Measurements from ENCODE around the gene DDO.

DDO gene

DNA sequence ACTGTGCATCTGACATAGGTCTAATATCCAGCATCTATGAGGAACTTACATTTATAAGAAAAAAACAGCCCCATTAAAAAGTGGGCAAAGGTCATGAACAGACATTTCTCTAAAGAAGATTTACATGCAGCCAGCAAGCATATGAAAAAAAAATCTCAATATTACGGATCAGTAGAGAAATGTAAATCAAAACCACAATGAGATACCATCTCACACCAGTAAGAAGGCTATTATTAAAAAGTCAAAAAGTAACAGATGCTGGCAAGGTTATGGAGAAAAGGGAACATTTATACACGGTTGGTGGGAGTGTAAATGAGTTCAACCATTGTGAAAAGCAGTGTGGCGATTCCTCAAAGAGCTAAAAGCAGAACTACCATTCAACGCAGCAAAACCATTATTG, 70.3 kb downstream of the DDO start:
- no peak for DNase-seq (ENCODE audit: extremely low read depth, low read depth)
- TF ChIP-seq, protein P1, sequence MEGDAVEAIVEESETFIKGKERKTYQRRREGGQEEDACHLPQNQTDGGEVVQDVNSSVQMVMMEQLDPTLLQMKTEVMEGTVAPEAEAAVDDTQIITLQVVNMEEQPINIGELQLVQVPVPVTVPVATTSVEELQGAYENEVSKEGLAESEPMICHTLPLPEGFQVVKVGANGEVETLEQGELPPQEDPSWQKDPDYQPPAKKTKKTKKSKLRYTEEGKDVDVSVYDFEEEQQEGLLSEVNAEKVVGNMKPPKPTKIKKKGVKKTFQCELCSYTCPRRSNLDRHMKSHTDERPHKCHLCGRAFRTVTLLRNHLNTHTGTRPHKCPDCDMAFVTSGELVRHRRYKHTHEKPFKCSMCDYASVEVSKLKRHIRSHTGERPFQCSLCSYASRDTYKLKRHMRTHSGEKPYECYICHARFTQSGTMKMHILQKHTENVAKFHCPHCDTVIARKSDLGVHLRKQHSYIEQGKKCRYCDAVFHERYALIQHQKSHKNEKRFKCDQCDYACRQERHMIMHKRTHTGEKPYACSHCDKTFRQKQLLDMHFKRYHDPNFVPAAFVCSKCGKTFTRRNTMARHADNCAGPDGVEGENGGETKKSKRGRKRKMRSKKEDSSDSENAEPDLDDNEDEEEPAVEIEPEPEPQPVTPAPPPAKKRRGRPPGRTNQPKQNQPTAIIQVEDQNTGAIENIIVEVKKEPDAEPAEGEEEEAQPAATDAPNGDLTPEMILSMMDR (IDR thresholded peaks at IDR 0.05; ENCODE audit: low read depth, low read length, missing control alignments) = no peak
- H3K4me3 ChIP-seq (replicated peaks; ENCODE audit: low read depth, low read length) = no peak overlapping the region

DNA sequence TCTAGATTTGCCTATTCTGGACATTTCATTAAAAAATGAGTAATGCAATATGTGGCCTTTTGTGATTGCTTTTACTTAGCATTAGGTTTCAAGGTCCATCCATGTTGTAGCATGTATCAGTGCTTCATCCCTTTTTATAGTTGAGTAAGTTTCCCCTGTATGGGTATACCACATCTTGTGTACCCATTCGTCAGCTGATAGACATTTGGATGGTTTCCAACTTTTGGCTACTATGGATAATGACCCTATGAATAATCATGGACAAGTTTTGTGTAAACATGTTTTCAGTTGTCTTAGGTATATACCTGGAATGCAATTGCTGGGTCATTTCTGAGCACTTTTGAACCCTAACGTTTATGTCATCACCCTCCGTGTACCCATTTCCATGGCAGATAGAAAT, 72.6 kb downstream of the DDO start:
- TF ChIP-seq, protein P1 (IDR thresholded peaks at IDR 0.05; ENCODE audit: low read depth, low read length, missing control alignments) = no peak
- no peak for DNase-seq (ENCODE audit: extremely low read depth, low read depth)
- no peak overlapping the region for H3K4me3 ChIP-seq (replicated peaks; ENCODE audit: low read depth, low read length)
